GM18867 (cell line): ENCODE results near the gene LRMDA.

Source experiments
- ATAC-seq: cut with Tn5 transposase; IDR thresholded peaks from one replicate; pipeline ENCODE4 v1.9.1; 2021; ENCODE audit warnings: mild to moderate bottlenecking, moderate library complexity; ENCODE audit not compliant: unreplicated experiment

LRMDA gene

DNA sequence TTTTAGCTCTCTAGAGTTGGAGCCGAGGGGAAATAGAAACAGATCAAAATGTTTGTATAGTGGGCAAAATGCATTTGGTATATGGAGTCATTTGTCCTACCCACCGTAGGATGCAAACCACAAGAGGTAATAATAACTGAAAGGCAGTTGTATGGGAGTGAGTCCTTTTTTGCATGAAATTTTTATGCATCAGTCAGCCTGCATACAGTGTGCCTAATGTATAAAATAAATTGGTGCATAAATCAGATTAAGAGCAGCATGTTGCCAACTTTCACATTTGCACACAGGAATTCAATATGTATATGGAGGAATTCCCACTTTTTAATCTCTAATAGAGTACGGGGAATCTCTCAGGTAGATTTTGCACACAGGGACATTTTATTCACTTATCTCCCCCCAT is 262.8 kb downstream of the LRMDA start:
- ATAC-seq, result no peak

DNA sequence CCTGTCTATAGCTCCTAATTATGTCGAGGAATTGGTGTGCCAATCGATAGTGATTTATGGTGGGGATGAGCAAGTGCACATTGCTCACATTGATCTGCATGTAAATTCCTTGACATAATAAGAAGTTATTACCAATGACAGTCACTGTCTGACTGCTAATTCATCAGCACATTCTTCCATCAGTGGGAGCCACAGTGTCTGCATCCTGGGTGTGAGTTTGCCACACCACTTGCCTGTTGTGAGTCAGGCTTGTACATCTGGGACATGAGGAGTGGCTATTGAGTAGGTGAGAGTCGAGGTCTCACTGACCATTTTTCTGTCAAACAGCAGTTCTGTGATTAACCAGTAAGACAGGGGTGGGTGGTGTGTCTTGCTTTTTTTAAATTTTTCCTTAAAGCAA is 263.4 kb downstream of the LRMDA start:
- ATAC-seq, result no peak

DNA sequence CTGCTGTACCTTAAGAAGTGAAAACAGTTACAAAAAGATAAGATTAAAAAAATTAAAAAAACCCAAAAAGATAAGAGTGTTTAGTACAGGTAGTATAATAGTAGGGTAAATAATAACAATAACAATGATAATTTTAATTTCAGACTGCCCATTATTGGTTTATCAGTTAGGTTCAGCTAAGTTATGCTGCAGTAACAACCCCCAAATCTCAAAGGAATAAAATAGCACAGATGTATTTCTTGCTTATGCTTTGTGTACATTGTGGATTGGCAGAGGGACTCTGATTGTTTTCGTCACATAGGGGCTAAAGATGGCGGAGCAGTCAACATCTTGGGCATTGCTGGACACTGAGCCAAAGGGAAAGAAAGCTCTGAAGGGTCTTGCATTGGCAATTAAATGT is 264.6 kb downstream of the LRMDA start:
- ATAC-seq, result no peak

DNA sequence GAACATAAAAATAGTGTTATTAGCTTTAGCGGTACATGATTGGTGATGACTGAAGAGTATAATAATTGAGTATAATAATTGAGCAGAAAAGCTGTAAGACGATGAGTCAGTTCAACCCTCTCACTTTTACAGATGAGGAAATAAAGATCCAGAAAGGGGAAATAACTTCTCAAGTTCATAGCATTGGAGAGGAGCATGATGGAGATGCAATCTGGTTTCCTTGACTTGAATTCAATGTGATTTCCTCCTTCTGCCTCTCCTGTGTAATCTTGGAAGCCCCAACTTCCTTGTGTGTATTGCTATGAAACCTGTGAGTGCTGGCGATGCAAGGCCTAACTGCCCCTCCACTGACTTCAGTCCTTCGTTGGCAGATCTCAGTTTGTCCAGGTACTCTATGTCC is 265.1 kb downstream of the LRMDA start:
- no peak for ATAC-seq

DNA sequence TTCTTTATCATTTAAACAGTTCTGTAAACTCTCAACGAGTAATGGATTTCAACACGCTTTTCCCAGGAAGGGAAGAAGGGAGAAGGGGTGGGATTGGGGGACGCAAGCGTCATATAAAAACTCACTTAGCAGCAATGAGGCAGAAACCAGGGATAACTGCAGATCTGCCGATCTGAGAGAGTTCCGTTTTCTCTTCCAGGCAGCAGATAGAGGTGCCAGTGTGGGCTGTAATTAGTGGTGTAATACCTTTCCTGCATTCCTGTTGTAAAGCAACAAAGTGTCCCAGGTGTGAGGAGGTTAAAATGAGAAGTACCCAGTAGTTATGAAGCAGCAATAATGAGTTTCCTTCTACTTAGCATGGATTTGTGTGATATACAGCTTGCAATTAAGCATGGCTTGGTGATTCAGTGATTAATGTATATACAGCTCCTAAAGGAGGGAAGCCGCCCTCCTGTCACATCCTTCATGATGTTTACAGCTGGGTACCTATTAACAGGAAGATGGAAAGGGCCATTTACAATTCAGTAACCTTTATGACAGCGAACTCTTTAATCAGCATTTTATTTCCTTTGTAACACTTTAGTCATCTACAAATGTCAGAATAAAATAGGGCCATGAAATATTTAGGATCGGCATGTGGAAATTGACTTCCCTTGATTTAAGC is 271.9 kb downstream of the LRMDA start:
- no peak for ATAC-seq

DNA sequence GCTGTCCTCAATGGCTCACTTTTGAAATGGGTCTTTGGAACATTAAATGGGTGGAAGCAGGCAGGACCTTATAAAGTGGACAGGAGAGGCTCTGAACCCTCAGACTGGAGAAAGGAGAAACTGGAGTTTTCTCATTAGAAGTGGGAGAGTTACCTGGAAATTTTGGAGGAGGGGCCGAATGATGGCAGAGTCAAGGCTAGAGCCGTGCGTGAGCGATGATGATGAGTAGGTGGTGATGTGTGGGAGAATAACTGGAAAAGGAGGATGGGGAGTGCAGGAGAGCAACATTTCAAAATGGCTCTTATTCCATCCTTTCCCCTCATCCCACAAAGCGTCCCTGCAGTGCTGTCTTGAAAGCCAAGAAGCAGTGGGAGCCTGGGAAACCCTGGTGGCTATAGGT is 274.0 kb downstream of the LRMDA start:
- ATAC-seq, result no peak

DNA sequence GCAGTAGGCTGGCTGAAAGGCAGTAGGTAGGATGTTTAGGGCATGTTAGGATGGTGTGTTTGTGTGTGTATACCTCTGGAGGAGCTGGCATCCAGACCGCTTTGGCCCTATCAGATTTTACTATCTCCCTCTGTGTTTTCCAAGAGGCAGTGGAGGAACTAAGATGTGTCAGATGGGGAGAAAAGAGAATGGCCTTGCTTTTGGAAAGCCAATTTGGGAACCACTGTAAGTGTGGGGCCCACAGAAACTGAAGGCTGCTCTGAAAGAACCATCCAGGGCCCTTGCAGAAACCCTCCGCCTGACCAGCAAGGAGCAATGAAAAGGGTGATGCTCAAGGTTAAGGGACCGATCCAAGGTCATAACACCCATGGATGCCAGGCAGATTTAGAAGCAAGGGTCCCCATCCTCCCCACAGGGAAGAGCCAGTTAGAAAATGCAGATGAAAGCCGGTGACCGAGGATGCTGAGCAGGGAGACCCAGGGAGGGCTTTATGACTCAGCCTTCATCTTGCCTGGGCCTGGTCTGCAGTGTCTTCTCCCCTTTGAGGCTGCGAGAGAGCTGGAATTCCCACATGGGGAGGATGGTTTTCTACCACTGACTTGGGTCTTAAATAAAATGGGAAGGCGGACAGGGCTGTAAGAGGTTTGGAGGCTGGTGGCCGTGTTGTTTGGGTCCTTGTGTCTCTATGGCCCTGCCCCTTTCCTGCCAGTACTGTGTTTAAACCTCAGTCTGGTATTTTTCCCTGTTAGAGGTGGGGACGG is 275.8 kb downstream of the LRMDA start:
- no peak for ATAC-seq

DNA sequence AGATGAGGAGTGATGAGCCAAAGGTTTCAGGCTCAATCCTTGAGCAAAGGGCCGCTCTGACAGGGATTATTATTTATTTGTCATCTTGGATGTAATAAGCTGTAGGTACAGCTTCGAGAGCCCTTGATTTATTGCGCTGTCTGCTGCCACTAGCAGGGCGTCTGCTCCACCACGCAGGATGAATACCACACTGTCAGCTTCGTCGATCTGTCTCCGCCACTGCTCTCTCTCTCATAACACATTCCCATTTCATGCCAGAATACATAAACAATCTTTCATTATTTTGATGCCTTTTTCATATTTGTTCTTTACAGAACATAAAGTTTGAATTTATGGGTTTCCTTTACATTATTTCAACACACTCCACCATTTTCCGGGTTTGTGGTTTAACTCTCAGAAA is 276.6 kb downstream of the LRMDA start:
- ATAC-seq, result no peak

DNA sequence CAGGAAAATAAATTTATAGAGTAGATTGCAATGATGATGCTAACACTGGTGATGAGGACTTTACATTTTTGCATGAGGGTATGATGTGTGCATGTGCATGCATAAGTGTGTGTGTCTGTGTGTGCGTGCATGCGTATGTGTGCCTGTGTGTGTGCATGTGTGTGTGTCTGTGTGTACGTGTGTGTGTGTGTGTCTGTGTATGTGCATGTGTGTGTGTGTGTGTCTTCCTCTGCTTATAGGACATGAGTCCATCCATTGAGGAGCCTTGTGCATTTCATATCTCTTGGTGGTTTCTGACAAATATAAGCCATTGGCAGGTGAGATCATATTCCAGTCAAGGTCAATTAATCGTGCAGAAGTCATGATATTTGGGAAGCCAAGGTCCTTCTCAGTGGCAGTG is 277.8 kb downstream of the LRMDA start:
- no peak for ATAC-seq

DNA sequence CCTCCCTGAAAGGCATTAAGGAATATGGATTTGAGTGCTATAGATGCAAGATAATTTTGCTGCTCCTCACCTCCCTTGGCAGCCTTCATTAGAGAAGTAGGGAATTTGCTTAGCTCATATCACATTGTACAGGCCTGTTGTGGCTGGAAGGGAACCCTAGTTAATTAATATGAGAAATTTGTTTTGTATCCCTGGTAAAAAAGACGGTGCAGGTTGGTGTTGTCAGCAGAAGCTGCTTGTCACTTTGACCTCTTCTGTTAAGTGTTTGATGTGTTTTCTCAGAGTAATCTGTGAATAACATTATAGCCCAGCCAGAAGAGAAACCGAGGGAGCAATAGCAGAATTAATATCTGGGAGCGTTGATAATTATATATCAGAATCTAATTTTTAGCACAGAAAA is 278.4 kb downstream of the LRMDA start:
- no peak for ATAC-seq

DNA sequence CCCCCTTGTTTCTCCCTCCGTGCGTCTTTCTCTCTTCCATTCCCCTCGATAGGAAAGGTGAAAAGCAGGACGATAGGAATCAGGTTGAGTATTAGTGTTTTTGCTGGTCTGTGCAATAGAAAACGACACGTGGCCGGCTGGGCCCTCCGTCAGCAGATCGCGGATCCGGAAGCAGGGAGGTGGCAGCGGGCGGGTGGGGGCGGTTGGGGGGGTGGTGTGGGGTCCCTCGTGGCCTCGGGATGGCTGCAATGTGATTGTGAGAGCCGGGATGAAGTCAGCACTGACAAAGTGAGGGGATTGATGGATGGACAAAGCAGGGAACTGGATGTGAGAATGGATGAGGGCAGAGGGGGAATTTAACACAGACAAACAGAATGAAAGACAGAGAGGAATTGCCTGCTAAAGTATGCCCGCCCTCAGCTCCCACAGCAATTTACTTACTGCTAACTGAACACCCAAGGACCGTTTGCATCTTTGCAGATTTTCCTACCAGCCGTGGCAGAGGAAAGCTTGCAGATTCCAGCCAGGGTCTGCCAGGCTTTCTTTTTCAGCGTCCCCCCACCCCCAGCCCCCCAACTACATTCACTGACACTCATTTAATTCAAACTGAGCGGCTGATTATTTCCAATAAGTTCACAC is 280.9 kb downstream of the LRMDA start:
- ATAC-seq, result no peak

DNA sequence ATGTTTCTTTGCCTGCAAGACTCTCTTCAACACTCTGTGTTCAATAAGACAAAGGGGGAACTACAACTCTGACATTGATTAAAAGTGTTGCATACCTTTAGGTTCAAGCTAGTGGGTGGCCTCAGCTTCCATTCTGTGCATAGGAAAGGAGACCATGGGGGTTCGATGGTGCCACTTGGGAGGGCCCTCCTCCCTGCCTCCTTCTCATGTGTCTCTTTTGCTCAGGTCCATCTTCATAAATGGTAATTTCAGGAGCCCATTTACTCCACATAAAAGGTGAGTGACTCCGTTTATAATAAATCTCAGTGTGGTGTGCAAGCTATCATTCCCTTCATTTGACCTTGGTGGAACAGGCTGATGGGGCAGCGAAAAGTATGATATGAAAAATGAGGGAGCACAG is 285.1 kb downstream of the LRMDA start:
- ATAC-seq, result no peak

DNA sequence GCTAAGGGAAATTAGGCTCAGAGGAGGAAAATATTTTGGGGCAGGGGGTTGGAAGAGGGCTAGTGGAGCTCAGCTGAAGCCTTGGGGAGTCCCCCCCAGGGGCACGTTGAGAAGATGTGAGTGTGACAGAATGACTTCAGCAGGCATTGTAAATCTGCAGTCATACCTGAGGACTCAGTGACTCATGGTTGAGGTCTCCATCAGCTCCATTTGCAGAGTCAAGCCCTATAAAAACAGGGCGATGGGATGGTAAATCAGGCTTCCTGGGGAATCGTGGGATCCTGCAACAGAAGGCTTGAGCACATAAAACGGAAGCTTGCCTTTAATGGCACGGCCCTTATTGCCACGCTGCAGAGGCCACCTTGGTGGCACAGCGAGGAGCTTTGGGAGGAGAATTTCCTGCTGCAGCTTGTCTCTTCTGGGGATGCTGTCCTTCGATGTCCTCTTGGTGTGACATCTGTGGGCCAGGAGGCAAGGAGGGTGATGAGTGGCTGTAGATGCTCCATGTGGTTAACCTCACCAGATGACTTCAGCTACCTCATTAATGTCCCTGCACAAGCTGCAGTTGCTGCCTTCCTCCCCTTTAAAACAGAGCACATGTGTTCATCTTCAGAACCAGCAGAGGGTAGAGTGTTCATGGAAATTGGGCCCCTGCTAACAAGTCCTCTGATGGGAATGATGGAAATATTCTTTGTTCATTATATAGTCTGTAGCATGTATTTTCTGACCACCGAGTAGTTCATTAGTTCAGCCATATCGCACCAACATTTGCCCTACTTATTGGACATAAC is 285.9 kb downstream of the LRMDA start:
- ATAC-seq, result no peak

DNA sequence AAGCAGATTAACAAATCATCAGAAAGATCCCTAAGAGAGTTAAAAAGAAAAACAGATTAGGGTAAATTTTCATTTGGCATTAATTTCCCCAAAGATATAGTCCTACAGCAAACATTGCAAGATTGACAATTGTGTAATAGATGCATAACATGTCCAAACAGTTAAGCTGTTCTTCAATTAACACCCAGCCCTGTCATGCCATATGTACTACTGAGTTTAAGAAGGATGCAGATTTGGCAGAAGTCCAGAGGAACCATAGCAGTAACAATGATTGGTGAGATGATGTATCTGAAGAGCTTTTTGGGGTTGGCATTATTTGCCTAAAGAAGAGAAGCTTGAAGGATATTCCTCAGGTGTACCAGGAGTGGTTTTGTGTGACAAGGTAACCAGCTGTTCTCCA is 287.6 kb downstream of the LRMDA start:
- ATAC-seq, result no peak

DNA sequence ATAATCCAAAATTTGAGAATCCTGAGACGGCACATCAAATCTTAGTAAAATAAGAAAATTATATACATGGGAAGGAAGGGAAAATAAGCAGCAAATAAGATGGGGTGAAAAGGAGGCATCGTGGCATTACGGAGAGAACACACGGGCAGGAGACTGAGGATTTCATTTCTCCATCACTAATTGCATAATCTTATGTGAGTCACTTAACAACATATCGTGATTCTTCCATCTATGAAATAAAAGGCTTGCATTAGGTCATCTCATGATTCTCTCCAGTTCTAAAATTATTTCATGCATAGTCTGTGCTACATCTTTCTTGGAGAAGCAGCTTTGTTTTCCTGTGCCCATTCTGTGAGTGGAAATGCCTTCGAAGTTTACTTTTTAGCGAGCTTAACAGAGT is 288.7 kb downstream of the LRMDA start:
- ATAC-seq, result no peak

DNA sequence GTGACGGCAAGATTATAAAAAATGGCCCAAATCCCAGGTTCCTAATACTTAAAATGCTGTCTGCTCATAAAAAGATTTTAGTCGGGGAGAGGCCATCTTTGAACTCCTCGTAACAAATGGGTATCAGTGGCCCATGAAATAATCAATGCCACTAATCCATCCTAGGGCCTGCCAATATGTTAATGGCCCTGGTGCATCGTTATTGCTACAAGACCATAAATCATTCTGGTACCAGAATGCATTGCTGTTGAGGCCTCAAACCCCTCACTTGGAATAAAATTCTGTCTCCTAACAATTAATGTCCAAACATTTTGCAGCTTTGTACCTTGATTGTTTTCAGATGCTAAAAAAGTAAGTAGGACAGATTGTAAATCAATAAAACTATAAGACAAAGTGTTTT is 290.6 kb downstream of the LRMDA start:
- ATAC-seq, result no peak

DNA sequence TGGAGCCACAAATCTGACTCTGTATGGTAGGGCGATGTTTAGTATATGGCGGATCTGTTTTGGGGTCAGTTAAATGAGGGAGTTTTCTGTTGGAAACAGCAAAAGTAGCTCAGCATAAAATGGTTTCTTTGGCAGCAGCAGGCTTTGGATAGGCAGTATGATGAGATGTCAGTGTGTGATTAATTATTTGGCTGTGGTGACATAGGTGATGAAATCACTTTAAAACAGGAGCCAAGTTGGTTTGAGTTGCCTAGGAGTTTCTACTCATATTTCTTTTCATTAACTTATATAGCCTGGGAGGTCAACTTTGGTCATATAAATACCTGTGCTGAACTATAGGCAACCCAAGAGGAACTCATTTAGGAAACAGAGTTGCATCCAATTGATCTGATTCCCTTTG is 291.2 kb downstream of the LRMDA start:
- no peak for ATAC-seq

DNA sequence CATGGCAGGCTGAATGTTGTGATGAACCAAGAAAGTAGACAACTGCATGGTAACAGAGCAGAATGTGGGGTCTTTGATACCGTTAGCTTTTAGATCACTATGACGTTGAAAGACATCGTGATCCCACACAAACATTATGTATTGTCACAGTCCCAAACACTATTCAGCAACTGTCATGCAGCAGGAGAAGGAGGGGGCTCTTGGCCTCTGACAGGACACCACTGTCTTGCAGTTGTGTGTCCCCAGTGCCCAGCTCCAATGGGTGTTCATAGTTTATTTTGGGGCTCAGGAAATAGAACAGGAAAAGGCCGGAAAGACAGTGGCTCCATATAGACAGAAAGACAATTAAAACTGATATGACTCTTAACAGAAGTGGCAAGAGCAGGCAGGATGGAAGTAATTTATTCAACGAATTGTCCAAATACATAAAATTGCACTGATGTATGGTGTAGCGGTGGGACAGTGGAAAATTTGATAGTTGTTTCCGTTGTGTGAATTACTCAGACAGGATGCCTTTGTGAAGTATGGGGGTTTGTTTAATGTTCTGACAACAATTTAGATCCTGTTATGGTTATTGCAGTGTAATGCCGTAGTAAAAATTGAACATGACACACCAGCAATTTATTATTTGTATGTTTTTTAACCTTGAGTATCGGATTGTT is 292.0 kb downstream of the LRMDA start:
- no peak for ATAC-seq

DNA sequence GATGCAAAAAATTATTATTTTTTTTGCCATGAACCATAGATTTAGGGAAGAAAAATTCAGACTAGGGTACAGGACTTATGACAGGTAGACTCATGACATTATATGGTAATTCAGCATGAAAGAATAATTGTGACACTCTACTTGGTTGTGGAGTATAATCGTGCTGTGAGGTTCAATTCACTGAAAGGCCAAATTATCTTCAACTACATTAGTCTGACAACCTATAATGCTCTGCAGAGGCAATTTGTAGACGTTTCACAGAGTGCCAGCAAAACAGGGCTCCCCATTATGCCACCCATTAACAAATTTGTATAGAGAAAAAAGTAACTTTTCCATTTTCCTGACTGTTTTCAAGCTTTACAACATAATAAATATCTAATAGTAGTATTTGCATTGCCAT is 292.6 kb downstream of the LRMDA start:
- ATAC-seq, result no peak

DNA sequence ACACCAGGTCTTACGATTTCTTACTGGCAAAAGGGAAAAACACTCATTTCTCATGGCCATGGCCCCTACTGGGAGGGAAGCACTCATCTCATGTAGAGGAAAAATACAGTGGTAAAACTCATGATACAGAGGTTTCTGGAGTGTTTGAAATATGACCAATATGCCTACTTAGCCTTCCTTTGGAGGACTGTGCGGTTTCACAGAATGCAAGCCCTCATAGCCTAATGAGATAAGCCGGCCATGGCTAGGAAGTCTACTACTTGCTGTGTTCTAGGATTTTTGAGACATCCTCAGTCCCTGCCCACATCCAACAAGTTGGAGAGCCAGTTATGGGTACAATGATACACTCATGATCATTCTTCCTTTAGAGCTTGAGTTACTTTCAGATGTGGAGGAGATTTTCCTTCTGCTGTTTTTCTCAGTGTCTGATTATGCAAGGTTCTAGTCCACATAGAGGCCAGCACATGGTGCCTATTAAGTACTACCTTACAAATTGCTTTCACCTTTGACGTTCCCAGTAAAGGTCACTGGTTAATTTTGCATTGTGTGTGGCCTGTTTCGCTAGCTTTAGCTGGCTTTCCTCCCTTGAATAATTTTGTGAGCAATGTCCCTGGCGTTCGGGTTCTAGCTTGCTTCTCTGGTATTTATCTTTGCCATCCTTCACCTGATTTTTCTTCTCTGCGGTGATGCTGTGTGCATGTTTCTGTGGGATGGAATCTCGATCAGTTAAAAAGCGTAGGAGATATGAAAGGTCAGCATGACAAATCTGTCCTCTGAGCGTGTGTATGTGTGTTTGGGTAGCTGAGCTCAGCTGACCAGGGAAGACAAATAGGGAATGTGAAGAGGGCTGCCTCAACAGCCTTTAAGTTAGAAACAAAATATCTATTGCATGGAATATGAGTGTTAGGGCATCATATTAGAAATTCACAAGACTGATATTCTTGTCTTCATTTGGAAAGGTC is 295.4 kb downstream of the LRMDA start:
- ATAC-seq, result no peak
